NOMO-1 (cell line): ENCODE results near the gene SPRED1.

Source experiments
- DNase-seq, 2 experiments: peaks; one replicate each; lab custom pipeline; 2025; ENCODE audit not compliant: unreplicated experiment in 2 of 2; lab: John Stamatoyannopoulos, UW

The SPRED1 gene

DNA sequence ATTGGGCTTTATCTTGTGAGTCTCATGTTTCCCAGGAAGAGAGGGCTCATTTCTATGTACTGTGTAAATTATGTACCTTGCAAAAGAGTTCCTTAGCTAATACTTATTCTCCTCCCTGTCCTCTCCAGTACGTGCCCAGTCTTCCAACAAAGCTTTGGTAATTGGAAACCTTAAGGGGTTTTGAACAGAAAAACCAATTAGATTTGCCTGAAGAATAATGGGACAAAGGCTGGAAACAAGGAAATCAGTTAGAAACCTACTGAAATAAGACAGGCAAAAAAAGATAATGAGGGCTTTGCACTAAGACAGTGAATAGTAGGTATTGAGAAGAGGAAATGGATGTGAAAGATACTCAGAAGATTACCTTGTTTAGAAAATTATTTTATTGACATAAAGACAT lies 82.5 kb downstream of the SPRED1 start:
- no peak for DNase-seq

DNA sequence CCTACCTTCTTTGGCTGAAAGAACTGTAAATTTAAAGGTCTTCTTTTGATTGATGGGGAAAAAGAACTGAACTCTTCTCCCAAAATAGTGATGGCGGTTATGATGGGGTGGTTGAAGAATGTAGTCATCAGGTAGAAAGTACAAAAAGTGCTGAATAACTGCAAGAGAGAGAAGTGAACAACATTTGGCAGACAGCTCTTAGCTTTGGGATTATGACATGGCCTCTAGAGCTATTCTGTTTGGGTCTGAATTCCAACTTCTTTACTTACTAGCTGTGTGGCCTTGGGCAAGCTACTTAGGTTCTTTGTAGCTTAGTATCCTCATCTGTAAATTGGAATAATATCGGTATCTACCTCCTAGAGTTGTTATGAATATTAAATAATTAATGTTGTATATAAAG lies 91.7 kb downstream of the SPRED1 start:
- DNase-seq, result no peak

- DNase-seq, result no peak
Observed at GRCh38 chr15:38349251-38349650, 96.6 kb downstream of the SPRED1 start.

- no peak for DNase-seq
Observed at GRCh38 chr15:38351466-38351865, 98.8 kb downstream of the SPRED1 start.

- DNase-seq, result peak in 1 of 2 experiments; percentile 47
Observed at GRCh38 chr15:38354315-38354929, 101.8 kb downstream of the SPRED1 start.

GRCh38 chr15:38362355-38362754 lies 109.7 kb downstream of the SPRED1 start:
- no peak for DNase-seq

DNA sequence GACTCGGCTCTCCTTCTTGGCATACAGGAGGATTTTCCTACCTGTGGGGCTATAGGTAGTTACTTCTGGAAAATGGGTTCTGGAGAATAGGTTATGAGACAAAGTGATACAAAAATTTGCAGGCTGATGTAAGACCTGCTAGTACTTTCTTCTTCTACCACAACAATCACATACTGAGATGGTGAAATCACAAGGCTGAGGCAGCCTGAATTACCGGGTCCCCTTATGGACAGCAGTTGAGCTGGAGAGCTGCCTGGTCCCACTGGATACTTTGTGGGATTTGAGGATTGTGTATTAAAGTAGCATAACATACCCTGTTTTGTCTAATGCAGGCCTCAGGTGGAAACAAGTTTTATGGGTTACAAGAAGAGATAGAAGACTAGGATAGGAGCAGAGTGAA lies 114.8 kb downstream of the SPRED1 start:
- no peak for DNase-seq

- DNase-seq, result no peak
Observed at GRCh38 chr15:38369936-38370478, 117.4 kb downstream of the SPRED1 start.

- no peak for DNase-seq
Observed at GRCh38 chr15:38373016-38373415, 120.4 kb downstream of the SPRED1 start.

DNA sequence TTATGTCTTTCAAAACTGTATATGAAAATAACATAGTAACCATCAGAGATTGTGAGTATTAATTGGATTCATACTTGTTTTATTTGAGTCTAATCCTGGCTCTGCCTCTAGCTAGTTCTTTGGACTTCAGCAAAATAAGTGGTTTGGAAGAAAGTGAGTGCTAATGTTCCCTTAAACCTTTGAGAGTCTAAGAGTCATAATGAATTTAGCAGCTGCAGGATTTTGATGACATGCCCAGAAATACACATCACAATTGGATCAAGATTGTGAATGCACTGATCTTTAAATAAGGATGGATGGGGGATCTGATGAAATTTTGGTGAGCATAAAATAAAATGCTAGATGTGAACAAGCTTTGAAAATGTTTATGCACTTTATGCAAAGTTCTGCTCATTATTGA lies 121.4 kb downstream of the SPRED1 start:
- no peak for DNase-seq

- DNase-seq, result no peak
Observed at GRCh38 chr15:38374556-38374955, 121.9 kb downstream of the SPRED1 start.

DNA sequence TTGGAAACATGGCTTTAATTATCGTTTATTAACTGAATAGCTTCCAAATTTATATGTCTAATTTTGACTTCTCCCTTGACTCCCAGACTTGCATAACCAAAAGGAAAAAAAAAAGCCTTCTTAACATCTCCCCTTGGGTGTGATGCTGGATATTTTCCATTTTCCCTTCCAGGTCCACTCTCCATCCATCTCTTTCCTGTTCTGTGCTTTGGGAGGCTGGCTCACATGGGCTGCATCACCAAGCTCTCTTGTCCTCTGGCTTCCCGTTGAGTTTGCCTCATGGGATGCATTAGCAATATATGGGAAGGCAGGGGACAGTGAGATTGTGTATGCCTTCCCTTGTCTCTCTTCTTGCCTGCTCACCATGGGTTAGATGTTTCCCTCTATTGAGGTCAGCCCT lies 123.4 kb downstream of the SPRED1 start:
- no peak for DNase-seq

GRCh38 chr15:38377636-38378035 lies 125.0 kb downstream of the SPRED1 start:
- no peak for DNase-seq

DNA sequence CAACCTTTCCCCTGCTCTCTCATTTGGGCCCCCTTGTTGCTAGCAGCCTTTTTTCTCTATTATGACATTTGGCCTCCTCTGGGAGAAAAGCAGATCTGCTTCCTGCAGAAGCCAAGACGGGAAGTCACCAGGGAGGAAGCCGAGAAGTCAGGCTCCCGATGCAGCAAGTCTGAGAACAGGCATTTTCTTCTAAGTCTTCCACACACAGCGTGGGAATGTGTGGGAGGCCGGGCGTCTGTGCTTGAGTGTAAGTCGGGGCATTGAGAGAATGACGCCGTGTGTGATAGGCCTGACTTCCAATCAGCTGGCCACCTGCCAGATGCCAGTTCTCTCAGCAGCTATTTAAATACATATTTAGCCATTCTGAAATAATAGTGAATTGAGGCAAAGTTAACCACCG lies 125.5 kb downstream of the SPRED1 start:
- DNase-seq, result no peak

DNA sequence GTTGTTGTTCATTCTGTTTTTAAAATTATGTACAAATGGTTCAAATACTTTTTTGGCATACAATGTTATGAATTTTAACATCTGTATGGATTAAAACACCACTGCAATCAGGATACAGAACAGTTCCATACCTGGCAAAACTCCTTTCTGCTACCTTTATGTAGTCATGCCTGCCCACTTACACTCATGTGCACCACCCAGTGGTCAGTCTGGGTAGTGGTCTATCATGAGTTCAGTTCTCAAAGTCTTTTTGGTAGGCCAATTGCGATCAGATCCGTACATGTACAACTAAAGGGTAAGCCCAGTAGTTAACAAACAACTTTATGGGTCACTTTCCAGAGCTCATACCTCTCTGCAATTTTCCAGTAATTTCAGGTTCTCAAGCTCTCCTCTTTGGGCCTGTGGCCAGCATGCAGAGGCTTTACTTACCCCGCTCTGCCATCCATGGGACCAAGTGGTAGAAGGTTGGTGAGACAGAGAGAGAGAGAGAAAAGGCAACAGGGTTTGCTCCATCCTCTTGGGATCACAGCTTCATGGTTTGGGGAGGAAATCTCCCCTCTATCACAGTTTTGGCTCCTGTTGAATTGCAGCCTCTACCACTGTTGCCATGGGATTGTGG lies 137.4 kb downstream of the SPRED1 start:
- peak in 1 of 2 experiments; percentile 31 for DNase-seq

- DNase-seq, result no peak
Observed at GRCh38 chr15:38391191-38391590, 138.6 kb downstream of the SPRED1 start.

DNA sequence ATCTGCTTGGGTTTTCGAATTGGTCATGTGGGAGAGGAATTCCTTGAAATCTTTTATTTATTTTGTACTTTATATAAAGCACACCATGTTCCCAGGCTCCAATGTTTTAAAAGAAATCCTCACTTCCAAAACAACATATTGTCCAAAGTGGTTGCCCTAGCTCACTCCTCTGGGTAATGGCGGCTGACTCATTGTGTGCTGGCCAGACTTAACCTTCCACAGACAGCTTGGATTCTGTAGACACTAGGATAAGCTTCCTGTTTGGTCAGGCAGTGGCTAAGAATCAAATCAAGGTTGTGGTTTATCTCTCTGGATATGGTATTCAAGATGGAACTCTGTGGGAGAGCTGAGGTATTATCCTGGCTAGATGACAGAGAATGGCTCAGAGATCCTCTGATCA lies 145.5 kb downstream of the SPRED1 start:
- no peak for DNase-seq

DNA sequence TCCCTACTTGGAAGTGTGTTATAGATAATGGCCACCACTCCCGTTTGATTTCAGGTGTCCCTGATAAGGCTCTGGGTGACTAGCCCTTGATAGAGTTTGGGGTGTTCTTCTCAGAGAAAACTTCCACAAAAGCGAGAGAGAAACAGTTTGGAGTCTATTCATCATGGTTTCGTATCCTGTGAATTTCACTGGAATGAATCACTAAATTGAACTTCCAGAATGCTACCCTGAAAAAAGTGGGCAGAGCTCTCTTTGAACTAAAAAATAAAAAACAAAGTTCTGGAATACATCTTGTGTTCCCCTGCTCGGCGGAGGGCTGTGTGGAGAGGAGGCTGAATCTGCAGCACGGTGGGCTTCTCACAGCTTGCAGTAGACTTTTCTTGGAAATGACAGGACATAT lies 148.5 kb downstream of the SPRED1 start:
- no peak for DNase-seq

DNA sequence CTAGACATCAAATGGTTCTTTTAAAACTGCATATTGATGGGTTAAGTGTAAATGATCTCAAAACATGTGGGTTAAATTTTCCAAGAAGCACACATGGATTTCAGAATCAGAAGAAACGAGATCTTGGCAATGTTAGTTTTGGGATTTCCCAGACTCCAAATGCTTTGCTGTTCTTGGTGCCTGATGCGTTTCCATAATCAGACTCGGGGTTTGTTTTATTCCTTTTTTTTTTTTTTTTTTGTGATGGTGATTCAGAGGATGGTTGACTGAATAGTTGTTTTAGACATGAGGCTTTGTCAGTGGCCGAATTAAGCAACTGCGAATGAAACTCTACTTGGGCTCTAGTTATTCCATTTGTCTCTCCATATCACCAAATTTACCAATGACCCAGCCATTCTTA lies 149.1 kb downstream of the SPRED1 start:
- no peak for DNase-seq

- no peak for DNase-seq
Observed at GRCh38 chr15:38406436-38406835, 153.8 kb downstream of the SPRED1 start.
